T follicular helper cell (primary cell): ENCODE results near the gene SCGB1A1.

Experiments
- DNase-seq: peaks from one replicate; pipeline ENCODE4 v3.0.0-alpha.2; 2020; ENCODE audit warnings: low read depth

SCGB1A1 gene

GRCh38 chr11:62398011-62398994, 20.5 kb upstream of the SCGB1A1 start:
- DNase-seq: no peak

GRCh38 chr11:62399172-62399877, 19.5 kb upstream of the SCGB1A1 start:
- no peak for DNase-seq

GRCh38 chr11:62399878-62400266, 19.0 kb upstream of the SCGB1A1 start:
- DNase-seq: no peak

DNA sequence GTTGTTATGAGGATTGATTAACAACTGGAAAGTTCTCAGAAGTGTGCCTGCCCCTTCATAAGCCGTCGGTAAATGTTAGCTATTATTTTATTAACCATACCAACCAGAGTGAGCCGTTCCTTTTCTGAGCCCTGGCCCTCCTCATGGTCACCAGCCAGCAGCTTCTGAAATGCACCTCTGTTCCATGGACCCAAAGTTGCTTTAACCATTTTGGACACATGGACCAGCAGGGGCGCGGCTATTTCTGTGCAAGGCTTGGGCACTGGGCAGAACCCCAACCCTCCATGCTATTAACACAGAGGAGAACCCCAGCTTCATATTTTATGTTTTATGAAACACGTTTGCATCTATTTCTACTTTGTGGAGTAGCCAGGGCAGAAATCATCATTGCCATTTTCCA, 18.6 kb upstream of the SCGB1A1 start:
- no peak for DNase-seq

DNA sequence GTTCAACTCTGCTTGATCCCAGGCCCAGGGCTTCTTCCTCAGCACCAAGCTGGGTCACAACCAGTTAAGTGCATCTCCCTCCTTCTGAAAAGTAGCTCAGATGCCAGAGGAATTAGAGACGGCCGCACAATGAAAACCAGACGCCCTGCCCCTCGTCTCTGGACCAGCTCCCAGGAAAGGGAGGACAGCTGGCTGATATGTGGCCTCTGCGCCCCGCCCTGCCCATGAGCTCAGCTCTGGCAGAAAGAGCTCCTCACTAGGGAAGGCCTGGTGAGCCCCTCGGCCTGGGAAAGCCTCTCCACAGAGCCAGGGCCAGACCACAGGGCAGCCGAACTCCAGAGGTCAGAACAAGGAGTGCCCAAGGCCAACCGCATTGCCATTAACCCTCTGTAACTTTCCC, 18.1 kb upstream of the SCGB1A1 start:
- no peak for DNase-seq

DNA sequence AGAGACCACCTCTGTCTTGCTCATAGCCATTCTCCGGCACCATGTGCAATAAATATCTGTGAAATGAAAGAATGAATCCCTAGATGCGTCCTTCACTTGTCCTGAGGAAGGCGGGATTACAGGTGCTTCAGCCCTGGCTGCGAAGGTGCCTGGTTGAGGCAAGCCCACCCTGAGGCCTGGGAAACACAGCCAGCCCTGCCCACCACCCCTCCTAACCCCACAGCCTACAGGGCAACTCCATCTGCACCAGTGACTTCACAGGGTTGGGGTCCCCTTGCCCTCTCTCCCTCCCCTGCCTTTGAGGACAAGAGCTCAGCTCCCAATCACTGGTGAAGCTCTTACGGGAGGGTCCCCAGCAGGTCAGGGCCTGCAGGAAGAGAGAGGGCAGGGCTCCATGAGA, 17.5 kb upstream of the SCGB1A1 start:
- DNase-seq: no peak

GRCh38 chr11:62401811-62402210, 17.0 kb upstream of the SCGB1A1 start:
- DNase-seq: no peak

- peak; percentile 24 for DNase-seq
Measured at GRCh38 chr11:62402226-62402959, 16.4 kb upstream of the SCGB1A1 start.

DNA sequence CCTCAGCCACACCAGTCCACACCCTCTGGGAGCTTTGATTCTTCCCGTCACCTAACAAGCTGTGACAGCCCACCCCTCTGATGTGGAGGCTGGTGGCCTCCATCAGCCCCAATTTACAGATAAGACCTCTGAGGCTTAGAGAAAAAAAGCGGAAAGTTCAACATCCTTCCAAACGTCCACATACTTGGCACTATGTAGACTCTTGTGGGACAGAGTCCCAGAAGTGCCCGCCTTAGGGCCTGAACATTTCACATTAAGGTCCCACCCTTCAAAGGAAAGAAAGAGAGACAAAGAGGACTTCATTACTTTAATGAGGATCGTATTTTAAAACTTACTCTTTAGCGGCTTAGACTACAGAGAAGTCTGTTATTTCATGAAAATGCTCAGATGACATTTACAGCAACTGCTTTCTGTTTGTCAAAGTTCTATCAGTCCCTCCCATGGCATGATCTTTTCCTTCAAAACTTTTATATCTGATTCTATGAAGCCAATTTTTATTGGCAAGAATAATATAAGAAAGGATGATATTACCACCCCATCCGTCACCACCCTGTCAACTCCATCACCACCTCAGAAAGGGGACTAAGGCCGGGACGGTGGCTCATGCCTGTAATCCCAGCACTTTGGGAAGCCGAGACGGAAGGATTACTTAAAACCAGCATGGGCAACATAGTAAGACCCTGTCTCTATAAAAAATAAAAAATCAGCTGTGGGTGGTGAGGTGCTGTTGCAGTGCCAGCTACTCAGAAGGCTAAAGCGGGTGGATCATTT, 15.7 kb upstream of the SCGB1A1 start:
- no peak for DNase-seq

DNA sequence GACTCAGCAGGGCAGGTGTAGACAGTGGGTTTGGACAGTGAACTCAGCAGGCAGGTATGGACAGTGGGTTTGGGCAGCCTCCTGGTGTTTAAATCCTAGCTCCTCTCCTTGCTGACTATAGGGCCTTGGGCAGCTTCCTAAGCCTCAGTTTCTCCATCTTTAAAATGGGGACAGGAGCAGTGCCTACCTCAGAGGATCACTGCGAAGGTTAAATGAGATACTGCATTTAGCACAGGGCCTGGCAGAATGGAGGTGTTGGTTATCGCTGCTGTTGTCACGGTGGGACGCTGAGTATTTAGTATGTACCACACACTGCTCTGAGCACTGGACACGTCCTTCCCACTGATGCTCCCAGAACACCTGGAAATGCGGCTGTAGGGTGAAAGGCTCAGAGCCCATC, 14.4 kb upstream of the SCGB1A1 start:
- no peak for DNase-seq

DNA sequence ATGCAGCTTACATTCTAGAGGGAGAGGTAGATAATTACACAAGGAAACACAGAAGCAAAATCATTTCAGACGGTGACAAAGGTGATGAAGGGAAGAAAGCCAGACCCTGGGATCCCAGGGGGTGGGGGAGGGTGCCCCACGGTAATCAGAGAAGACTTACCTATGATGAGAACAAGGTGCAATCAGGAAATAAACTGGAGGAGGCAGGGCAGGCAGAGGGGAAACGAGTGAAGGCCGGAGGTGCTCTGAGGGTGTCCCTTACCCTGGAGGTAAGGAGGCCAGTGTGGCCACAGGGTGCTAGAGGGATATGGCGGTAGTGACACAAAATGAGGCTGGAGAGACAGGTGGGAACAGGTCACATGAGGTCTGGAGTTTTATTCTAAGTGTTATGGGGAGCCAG, 13.9 kb upstream of the SCGB1A1 start:
- no peak for DNase-seq

- DNase-seq: no peak
Measured at GRCh38 chr11:62406034-62406433, 12.8 kb upstream of the SCGB1A1 start.

DNA sequence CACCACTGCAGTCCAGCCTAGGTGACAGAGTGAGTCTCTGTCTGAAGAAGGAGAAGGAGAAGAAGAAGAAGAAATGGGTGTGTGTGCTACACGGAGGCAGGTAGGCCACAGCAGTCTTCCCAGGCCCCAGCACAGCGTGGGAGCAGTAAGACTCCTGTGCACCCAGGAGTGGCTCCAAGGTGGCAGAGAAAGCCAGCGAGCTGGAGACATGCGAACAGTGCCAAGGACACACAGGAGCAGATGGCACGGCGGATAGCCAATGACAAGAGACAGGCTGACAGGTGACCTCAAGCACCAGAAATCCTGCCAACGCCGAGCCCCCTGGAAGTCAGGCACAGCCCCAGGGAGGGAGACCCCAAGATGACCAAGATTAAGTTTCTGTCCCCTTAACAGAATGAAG, 9.0 kb upstream of the SCGB1A1 start:
- no peak for DNase-seq

GRCh38 chr11:62410972-62411371, 7.9 kb upstream of the SCGB1A1 start:
- DNase-seq: no peak

GRCh38 chr11:62411524-62411923, 7.3 kb upstream of the SCGB1A1 start:
- no peak for DNase-seq

- no peak for DNase-seq
Measured at GRCh38 chr11:62413060-62413696, 5.7 kb upstream of the SCGB1A1 start.

DNA sequence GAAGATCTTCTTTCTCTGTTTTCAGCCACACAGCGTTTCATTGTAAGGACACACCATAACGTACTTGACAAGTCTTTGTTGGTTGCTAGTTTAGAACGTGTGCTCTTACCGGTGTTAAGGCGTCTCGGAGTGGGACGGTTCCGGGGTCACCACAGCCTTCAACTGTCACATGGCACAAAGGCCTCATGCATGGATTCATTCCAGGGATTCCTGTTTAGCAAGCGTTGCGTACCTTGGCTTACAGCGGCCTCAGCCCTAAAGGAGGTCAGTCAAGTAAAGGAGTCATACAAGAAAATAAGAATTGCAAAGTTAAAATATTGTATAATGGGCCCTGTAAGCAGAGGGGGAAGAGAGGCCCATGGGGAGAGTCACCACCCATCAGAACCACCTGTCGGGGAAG, 2.2 kb upstream of the SCGB1A1 start:
- no peak for DNase-seq

- DNase-seq: no peak
Measured at GRCh38 chr11:62418136-62418535, 697 bp upstream of the SCGB1A1 start.

- DNase-seq: no peak
Measured at GRCh38 chr11:62419314-62419929, 589 bp downstream of the SCGB1A1 start.

GRCh38 chr11:62419943-62420342, 1.1 kb downstream of the SCGB1A1 start:
- no peak for DNase-seq

DNA sequence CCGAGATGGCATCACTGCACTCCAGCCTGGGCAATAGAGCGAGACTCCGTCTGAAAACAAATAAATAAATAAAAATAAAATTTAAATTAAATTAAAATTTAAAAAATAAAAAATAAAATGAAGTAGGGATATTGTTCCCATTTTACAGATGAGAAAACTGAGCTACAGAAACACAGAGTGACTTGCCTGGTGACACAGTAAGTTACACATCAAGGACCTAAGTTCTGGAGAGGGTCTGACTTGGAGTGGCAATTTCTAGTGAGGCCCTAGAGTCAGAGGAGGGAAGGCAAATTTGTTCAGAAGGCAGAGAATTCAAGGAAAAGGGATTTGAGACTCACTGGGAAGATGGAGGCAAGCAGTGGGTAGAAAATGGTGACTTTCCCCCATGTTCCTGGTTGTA, 2.0 kb downstream of the SCGB1A1 start:
- no peak for DNase-seq
